H1 (cell line): Measurements from ENCODE around the gene ERVFRD-1. TPM values are rescaled to one million over a fixed set of nuclear protein-coding genes. Genes with fewer than 3 reads are reported as not detected.

Experiments
- CTCF ChIA-PET: fragments of 300-600 bp; sonication (Branson Sonifier 250); formaldehyde crosslinking; loops from one replicate; lab custom pipeline; 2021; ENCODE audit not compliant: partially characterized antibody; lab: Charles Lee
- POLR2A ChIA-PET: fragments of 300-600 bp; sonication (Branson Sonifier 250); formaldehyde crosslinking; loops from one replicate; lab custom pipeline; 2021; ENCODE audit warnings: inconsistent platforms; ENCODE audit not compliant: partially characterized antibody; lab: Charles Lee
- DNase-seq, 2 experiments: peaks; one replicate each; pipeline versions ENCODE4 v3.0.0 to v3.0.0-alpha.2; 2010 to 2022; ENCODE audit warnings: low spot score in 2 of 2, low read depth in 1 of 2, mixed read lengths in 1 of 2
- FAIRE-seq: peaks from 2 replicates; lab custom pipeline; 2011; peaks lifted over from hg19 to GRCh38; lab: Jason Lieb, UNC
- H2AFZ ChIP-seq: 2 replicates; pipeline ENCODE4 v1.8.1; 2012; ENCODE audit warnings: low read length, inconsistent platforms
- H2AK5ac ChIP-seq: 2 replicates; pipeline ENCODE4 v1.6.1; 2013; ENCODE audit warnings: low read depth, low read length
- H2BK120ac ChIP-seq: replicated peaks from 2 replicates; pipeline ENCODE3; 2013; ENCODE audit warnings: low read depth, low read length, inconsistent platforms
- H2BK12ac ChIP-seq: 2 replicates; pipeline ENCODE4 v1.6.1; 2013; ENCODE audit warnings: low read depth, low read length
- H2BK15ac ChIP-seq: 2 replicates; pipeline ENCODE4 v1.6.1; 2013; ENCODE audit warnings: low read length
- H2BK20ac ChIP-seq: 2 replicates; pipeline ENCODE4 v1.6.1; 2013; ENCODE audit warnings: low read length
- H2BK5ac ChIP-seq: 2 replicates; pipeline ENCODE4 v1.6.1; 2013; ENCODE audit warnings: low read depth, low read length
- H3K14ac ChIP-seq: 2 replicates; pipeline ENCODE4 v1.6.1; 2013; ENCODE audit warnings: inconsistent platforms; ENCODE audit not compliant: insufficient read length
- H3K18ac ChIP-seq: 2 replicates; pipeline ENCODE4 v1.6.1; 2013; ENCODE audit warnings: low read length; ENCODE audit errors: extremely low read depth
- H3K23ac ChIP-seq: 2 replicates; pipeline ENCODE4 v1.6.1; 2013; ENCODE audit warnings: inconsistent platforms; ENCODE audit not compliant: insufficient read length
- H3K23me2 ChIP-seq: 2 replicates; pipeline ENCODE4 v1.6.1; 2013; ENCODE audit warnings: low read depth, low read length
- H3K27ac ChIP-seq: 2 replicates; pipeline ENCODE4 v1.6.1; 2011; ENCODE audit warnings: low read depth, low read length, inconsistent platforms
- H3K27me3 ChIP-seq, 4 experiments: replicated peaks in 1 of 4; 1 replicate in 1 of 4; 2 replicates in 3 of 4; pipeline versions ENCODE4 v1.6.1 to v1.8.1; 2011 to 2013; ENCODE audit warnings: low read length in 3 of 4, mild to moderate bottlenecking in 3 of 4, inconsistent platforms in 2 of 4, mixed read lengths in 2 of 4, moderate library complexity in 1 of 4; ENCODE audit not compliant: control insufficient read depth in 3 of 4, insufficient read depth in 3 of 4; ENCODE audit errors: extremely low read depth in 1 of 4
- H3K36me3 ChIP-seq, 4 experiments: 2 replicates each; pipeline versions ENCODE4 v1.6.1 to v1.8.1; 2011 to 2013; ENCODE audit warnings: mild to moderate bottlenecking in 4 of 4, low read length in 3 of 4, moderate library complexity in 2 of 4, control low read depth in 1 of 4, inconsistent platforms in 1 of 4; ENCODE audit not compliant: insufficient read depth in 4 of 4, control insufficient read depth in 2 of 4
- H3K4ac ChIP-seq: replicated peaks from 2 replicates; pipeline ENCODE3; 2013; ENCODE audit warnings: low read length, low read depth, mixed read lengths, inconsistent platforms; ENCODE audit not compliant: insufficient read length
- H3K4me1 ChIP-seq, 4 experiments: replicated peaks in 1 of 4; 1 replicate in 1 of 4; 2 replicates in 3 of 4; pipeline versions ENCODE4 v1.6.1 to v1.8.1; 2011 to 2013; ENCODE audit warnings: low read length in 3 of 4, inconsistent platforms in 2 of 4, mixed read lengths in 1 of 4; ENCODE audit not compliant: insufficient read depth in 4 of 4, control insufficient read depth in 3 of 4
- H3K4me2 ChIP-seq, 2 experiments: 2 replicates each; pipeline versions ENCODE4 v1.6.1 to v1.8.1; 2011 to 2013; ENCODE audit warnings: low read depth in 2 of 2, low read length in 2 of 2, control low read depth in 1 of 2, inconsistent platforms in 1 of 2, mild to moderate bottlenecking in 1 of 2; ENCODE audit not compliant: insufficient read depth in 1 of 2
- H3K4me3 ChIP-seq, 4 experiments: fragments of 200-600, 300-600 bp in 1 of 4; sonication (generic), shearing (Covaris generic), sonication (Bioruptor Twin) in 1 of 4; 2 replicates each; pipeline versions ENCODE4 v1.5.1 to v1.8.1; 2011 to 2016; ENCODE audit warnings: low read length in 4 of 4, low read depth in 3 of 4, control low read depth in 2 of 4, inconsistent platforms in 2 of 4, mild to moderate bottlenecking in 2 of 4, mixed read lengths in 1 of 4, moderate library complexity in 1 of 4; ENCODE audit not compliant: insufficient read depth in 2 of 4; ENCODE audit errors: extremely low read depth in 1 of 4
- H3K56ac ChIP-seq: replicated peaks from 2 replicates; pipeline ENCODE3; 2013; ENCODE audit warnings: low read depth, mild to moderate bottlenecking, mixed read lengths, low read length, inconsistent platforms; ENCODE audit not compliant: insufficient read length
- H3K79me1 ChIP-seq: 2 replicates; pipeline ENCODE4 v1.6.1; 2013; ENCODE audit warnings: low read depth, low read length, control low read depth
- H3K79me2 ChIP-seq, 2 experiments: 2 replicates each; pipeline versions ENCODE4 v1.6.1 to v1.8.1; 2012 to 2013; ENCODE audit warnings: low read length in 2 of 2, mild to moderate bottlenecking in 2 of 2, inconsistent platforms in 1 of 2; ENCODE audit not compliant: insufficient read depth in 2 of 2, control insufficient read depth in 1 of 2
- H3K9ac ChIP-seq, 4 experiments: replicated peaks in 1 of 4; 1 replicate in 1 of 4; 2 replicates in 3 of 4; pipeline versions ENCODE4 v1.6.1 to v1.8.1; 2011 to 2013; ENCODE audit warnings: low read depth in 3 of 4, low read length in 3 of 4, control low read depth in 2 of 4, mild to moderate bottlenecking in 2 of 4, moderate library complexity in 2 of 4, inconsistent platforms in 1 of 4; ENCODE audit errors: extremely low read depth in 1 of 4
- H3K9me3 ChIP-seq, 2 experiments: 2 replicates each; pipeline versions ENCODE4 v1.6.1 to v1.8.1; 2012 to 2013; ENCODE audit warnings: mild to moderate bottlenecking in 2 of 2, moderate library complexity in 2 of 2, control low read depth in 1 of 2, inconsistent platforms in 1 of 2, low read depth in 1 of 2, low read length in 1 of 2, mixed read lengths in 1 of 2; ENCODE audit not compliant: insufficient read depth in 2 of 2
- H4K20me1 ChIP-seq, 2 experiments: replicated peaks in 1 of 2; 2 replicates each; pipeline versions ENCODE3 to v1.8.1; 2011 to 2013; ENCODE audit warnings: inconsistent platforms in 2 of 2, low read length in 2 of 2, mild to moderate bottlenecking in 1 of 2; ENCODE audit not compliant: insufficient read depth in 2 of 2, control insufficient read depth in 1 of 2
- H4K5ac ChIP-seq: 2 replicates; pipeline ENCODE4 v1.6.1; 2013; ENCODE audit warnings: low read length, low read depth, mixed read lengths, inconsistent platforms; ENCODE audit not compliant: insufficient read length
- H4K8ac ChIP-seq: 2 replicates; pipeline ENCODE4 v1.8.0; 2013; ENCODE audit warnings: mild to moderate bottlenecking, moderate library complexity, low read length, inconsistent platforms; ENCODE audit not compliant: insufficient read depth; ENCODE audit errors: extremely low read depth
- H4K91ac ChIP-seq: replicated peaks from 2 replicates; pipeline ENCODE3; 2013; ENCODE audit warnings: low read length, mixed read lengths, inconsistent platforms; ENCODE audit not compliant: insufficient read length
- ATF2 ChIP-seq: IDR thresholded peaks from 2 replicates; pipeline ENCODE4 v1.6.1; 2012; ENCODE audit warnings: low read length, inconsistent platforms
- CTBP2 ChIP-seq: IDR thresholded peaks from 2 replicates; pipeline ENCODE4 v1.7.0; 2011; ENCODE audit warnings: borderline replicate concordance, mild to moderate bottlenecking, moderate library complexity, mixed read lengths, low read length; ENCODE audit not compliant: insufficient read depth, insufficient read length
- FOSL1 ChIP-seq: IDR thresholded peaks from 2 replicates; pipeline ENCODE4 v1.6.1; 2011; ENCODE audit warnings: mild to moderate bottlenecking, low read depth, low read length, moderate library complexity; ENCODE audit not compliant: insufficient read depth
- KDM1A ChIP-seq: fragments of 200-600, 300-600 bp; sonication (generic); IDR thresholded peaks from 2 replicates; pipeline ENCODE4 v1.7.1; 2016; ENCODE audit warnings: mild to moderate bottlenecking, low read length, borderline replicate concordance
- SIRT6 ChIP-seq: IDR thresholded peaks from one replicate; pipeline ENCODE4 v1.7.1; 2012; ENCODE audit warnings: low read length, inconsistent platforms
- TAF7 ChIP-seq: optimal IDR thresholded peaks from 2 replicates; pipeline ENCODE3; 2011; ENCODE audit warnings: low read depth, mild to moderate bottlenecking, inconsistent platforms, low read length, moderate library complexity, borderline replicate concordance
- WGBS, 2 experiments: shearing (Covaris generic) in 1 of 2; methylation state at CpG; one replicate each; pipeline versions ENCODE4 v1.1.6 to v1.1.7; 2013 to 2015; ENCODE audit warnings: low lambda C conversion rate in 2 of 2, mixed read lengths in 2 of 2, inconsistent platforms in 1 of 2, low coverage in 1 of 2, missing lambda C conversion rate in 1 of 2; ENCODE audit not compliant: insufficient replicate concordance in 2 of 2, insufficient coverage in 1 of 2, insufficient read length in 1 of 2; ENCODE audit errors: extremely low coverage in 1 of 2, missing lambda C conversion rate in 1 of 2; 5-methylcytosine and 5-hydroxymethylcytosine counted together
- polyA plus RNA-seq, 7 experiments: library from polyadenylated mRNA; depleted of rRNA in 3 of 7; stranded (reverse) in 5 of 7; unstranded in 2 of 7; fragments of >200 nt in 5 of 7; fragments of 200-250 nt in 2 of 7; gene quantifications; 1 replicate in 5 of 7; 2 replicates in 1 of 7; 4 replicates in 1 of 7; pipeline versions ENCODE4 v1.2.1 to v1.2.3, GENCODE V29; 2011 to 2013; ENCODE audit warnings: missing spikeins in 2 of 7, mixed read lengths in 2 of 7
- total RNA-seq: library from RNA; stranded (reverse); fragmentation: NEBNext Ultra II Directional; extraction: Animal tissue kit (Norgen Biotek cat#: 25700); gene quantifications from 2 replicates; pipeline ENCODE4 v1.2.1, GENCODE V29; 2021

ERVFRD-1 gene
- total and polyA plus RNA-seq, 2 of the 8 experiments (the other 6 are each of a cell fraction or from before 2014, with no cell fraction given) = not detected

- FAIRE-seq (no peak), DNase-seq (no peak)
- Histone ChIP-seq H3K14ac (no peak overlapping the region), H3K4me3 (no peak overlapping the region), H3K36me3 (no peaks in the 10 kb centered on the region), H3K27ac (no peak overlapping the region), H3K9me3 (no peaks in the 10 kb centered on the region), H3K27me3 (no peaks in the 10 kb centered on the region), H2BK120ac (no peak overlapping the region), H2BK15ac (no peak overlapping the region), H4K8ac (no peak overlapping the region), H3K79me2 (no peaks in the 10 kb centered on the region), H3K23me2 (no peaks in the 10 kb centered on the region), H2BK12ac (no peak overlapping the region), H3K4me1 (no peaks in the 10 kb centered on the region), H3K4me2 (no peak overlapping the region), H2AK5ac (no peak overlapping the region), H3K79me1 (no peaks in the 10 kb centered on the region), H2BK20ac (no peak overlapping the region), H3K4ac (no peak overlapping the region), H3K56ac (no peak overlapping the region), H3K23ac (no peak overlapping the region), H2BK5ac (no peak overlapping the region), H3K18ac (no peak overlapping the region), H3K9ac (no peak overlapping the region), H4K91ac (no peak overlapping the region), H4K20me1 (no peaks in the 10 kb centered on the region), H4K5ac (no peak overlapping the region), H2AFZ (no peak overlapping the region)
- CTCF ChIA-PET = interaction anchor here (0.6 to 3.3 kb wide), 12 partner anchors 8 to 646 kb away, joined by 3 to 29 read pairs (median 6); no protein-coding TSS in a partner anchor
- POLR2A ChIA-PET = no interaction called here
- WGBS, 2 experiments = 79% methylated on average over 2 of the region's 2 CpGs; no CpG with 5 or more reads in 1 of the 2 experiments
- TF ChIP-seq TAF7 (no peak), CTBP2 (no peak), ATF2 (no peak), KDM1A (no peak), SIRT6 (no peak), FOSL1 (no peak)
These were observed 41.8 kb downstream of the ERVFRD-1 start for GRCh38 chr6:11069760-11070159.
